HepG2 (cell line): ENCODE data around the gene S100P. TPM values are rescaled to one million over a fixed set of nuclear protein-coding genes. Genes with fewer than 3 reads are reported as not detected.
A peak's percentile ranks its signal among the peaks of the same experiment; 100 is the strongest.

Experiments used
- CEBPZ ChIP-seq: IDR thresholded peaks from 2 replicates; pipeline ENCODE4 v1.6.1; 2012; ENCODE audit warnings: low read length, improper control_type of control experiment
- E2F2 ChIP-seq: sonication (generic); formaldehyde crosslinking; IDR thresholded peaks from 2 replicates; pipeline ENCODE4 v1.4.0; 2020; ENCODE audit warnings: missing genetic modification reagents, borderline replicate concordance
- ESRRA ChIP-seq: sonication (generic); formaldehyde crosslinking; IDR thresholded peaks from 2 replicates; pipeline ENCODE4 v1.5.1; 2020; ENCODE audit warnings: mild to moderate bottlenecking, low read depth, missing genetic modification reagents
- ETS1 ChIP-seq: sonication (generic); formaldehyde crosslinking; IDR thresholded peaks from 2 replicates; pipeline ENCODE4 v1.4.0; 2020; ENCODE audit warnings: missing genetic modification reagents
- GFI1 ChIP-seq: sonication (generic); formaldehyde crosslinking; IDR thresholded peaks from 2 replicates; pipeline ENCODE4 v1.5.0; 2020; ENCODE audit warnings: missing genetic modification reagents, mild to moderate bottlenecking, borderline replicate concordance
- MAX ChIP-seq: IDR thresholded peaks from 2 replicates; pipeline ENCODE4 v1.6.1; 2012; ENCODE audit warnings: inconsistent platforms
- MYC ChIP-seq: sonication (generic); formaldehyde crosslinking; IDR thresholded peaks from 2 replicates; pipeline ENCODE4 v1.9.0; 2021; ENCODE audit warnings: missing genetic modification reagents, borderline replicate concordance
- PHF8 ChIP-seq: sonication (generic); formaldehyde crosslinking; IDR thresholded peaks from 2 replicates; pipeline ENCODE4 v1.5.0; 2020; ENCODE audit warnings: missing genetic modification reagents
- SOX5 ChIP-seq: IDR thresholded peaks from 2 replicates; pipeline ENCODE4 v1.6.1; 2016; ENCODE audit warnings: borderline replicate concordance
- ZNF256 ChIP-seq: sonication (generic); formaldehyde crosslinking; conservative IDR thresholded peaks from 2 replicates; pipeline ENCODE4 v1.4.0; 2020; ENCODE audit warnings: missing genetic modification reagents
- ZNF350 ChIP-seq: sonication (generic); formaldehyde crosslinking; IDR thresholded peaks from 2 replicates; pipeline ENCODE4 v1.4.0; 2020; ENCODE audit warnings: mild to moderate bottlenecking, low read depth, missing genetic modification reagents, borderline replicate concordance
- ZNF543 ChIP-seq: sonication (generic); formaldehyde crosslinking; IDR thresholded peaks from 2 replicates; pipeline ENCODE4 v1.4.0; 2020; ENCODE audit warnings: mild to moderate bottlenecking, missing genetic modification reagents
- ZNF646 ChIP-seq: sonication (generic); formaldehyde crosslinking; IDR thresholded peaks from 2 replicates; pipeline ENCODE4 v1.9.0; 2021; ENCODE audit warnings: mild to moderate bottlenecking, missing genetic modification reagents
- ZNF83 ChIP-seq: sonication (generic); formaldehyde crosslinking; IDR thresholded peaks from 2 replicates; pipeline ENCODE4 v1.4.0; 2020; ENCODE audit warnings: missing genetic modification reagents, mild to moderate bottlenecking, borderline replicate concordance
- ZNF878 ChIP-seq: sonication (generic); formaldehyde crosslinking; IDR thresholded peaks from 2 replicates; pipeline ENCODE4 v1.8.1; 2023; ENCODE audit warnings: mild to moderate bottlenecking, missing genetic modification reagents, moderate library complexity
- polyA plus RNA-seq, 8 experiments: library from polyadenylated mRNA; depleted of rRNA in 3 of 8; stranded (reverse) in 7 of 8; unstranded in 1 of 8; fragments of >200 nt; fragmentation: Illumina TruSeq in 4 of 8; extraction: Trizol in 4 of 8; gene quantifications; 2 replicates each; pipeline versions ENCODE4 v1.2.1 to v1.2.3, GENCODE V29; 2011 to 2016; ENCODE audit warnings: low read depth in 4 of 8, missing spikeins in 1 of 8, mixed read lengths in 1 of 8; ENCODE audit not compliant: insufficient read depth in 1 of 8
- total RNA-seq, 5 experiments: library from RNA; depleted of rRNA; stranded (reverse); fragments of >200 nt; fragmentation: Illumina TruSeq; extraction: Trizol; gene quantifications; 2 replicates each; pipeline ENCODE4 v1.2.3, GENCODE V29; 2016; ENCODE audit warnings: low read depth in 1 of 5

The S100P gene
- total and polyA plus RNA-seq, 2 of the 13 experiments (the other 11 are each of a cell fraction or from before 2014, with no cell fraction given): 278 to 1,649 TPM

GRCh38 chr4:6733358-6734164 lies 39.9 kb downstream of the S100P start (continued):
- TF ChIP-seq ZNF543 (CRISPR knock-in tag) (peak; percentile 79; the same call in 1 of the 2 replicates), GFI1 (peak; percentile 96), MAX (peak; percentile 82; the same call in 1 of the 2 replicates), CEBPZ (no peak), PHF8 (CRISPR knock-in tag) (peak; percentile 44; the same call in 1 of the 2 replicates), ESRRA (CRISPR knock-in tag) (peak; percentile 63; the same call in 1 of the 2 replicates), E2F2 (CRISPR knock-in tag) (peak; percentile 33; the same call in 1 of the 2 replicates), ZNF878 (CRISPR knock-in tag) (0 out of 2 replicates have a peak, but pooled peaks have one; percentile 74), ZNF350 (peak; percentile 72; the same call in 1 of the 2 replicates), ZNF256 (no peak), MYC (CRISPR knock-in tag) (peak; percentile 79), SOX5 (peak; percentile 62; the same call in 1 of the 2 replicates), ETS1 (CRISPR knock-in tag) (no peak), ZNF646 (CRISPR knock-in tag) (no peak), ZNF83 (CRISPR knock-in tag) (no peak)
